Testis (tissue), 3 donors: ENCODE results near the gene PRKCG. TPM values are rescaled to one million over a fixed set of nuclear protein-coding genes. Genes with fewer than 3 reads are reported as not detected.

Experiments used
- DNase-seq: peaks from one replicate; pipeline ENCODE4 v3.0.0-alpha.2; 2019
- H3K27ac ChIP-seq, 2 donors: fragments of 200-600 bp; sonication (generic); one replicate each; pipeline ENCODE4 v1.5.1; 2019
- H3K27me3 ChIP-seq: fragments of 200-600 bp; sonication (generic); one replicate; pipeline ENCODE4 v1.5.1; 2019
- H3K36me3 ChIP-seq: fragments of 200-600 bp; sonication (generic); one replicate; pipeline ENCODE4 v1.5.1; 2017; ENCODE audit warnings: low read depth; ENCODE audit errors: missing control alignments
- H3K4me1 ChIP-seq: fragments of 200-600 bp; sonication (generic); one replicate; pipeline ENCODE4 v1.5.1; 2019
- H3K4me3 ChIP-seq, 2 donors: fragments of 200-600 bp; sonication (generic); one replicate each; pipeline ENCODE4 v1.5.1; 2017 to 2019
- H3K9me3 ChIP-seq: fragments of 200-600 bp; sonication (generic); one replicate; pipeline ENCODE4 v1.5.1; 2017
- CTCF ChIP-seq, 3 experiments: fragments of 450-650 bp in 2 of 3; fragments of 200-600 bp in 1 of 3; sonication (generic) in 1 of 3; IDR thresholded peaks; one replicate each; pipeline ENCODE4 v1.5.1; 2016 to 2019; ENCODE audit warnings: antibody characterized with exemption in 3 of 3, mild to moderate bottlenecking in 2 of 3, moderate library complexity in 1 of 3
- POLR2A ChIP-seq: fragments of 450-650 bp; IDR thresholded peaks from one replicate; pipeline ENCODE4 v1.6.1; 2017; ENCODE audit warnings: antibody characterized with exemption, mild to moderate bottlenecking, moderate library complexity
- WGBS, 2 donors: methylation state at CpG; one replicate each; pipeline ENCODE4 v1.1.5; 2018; 5-methylcytosine and 5-hydroxymethylcytosine counted together
- intact Hi-C: fragments of 100-400 bp; cut with DNase I; formaldehyde crosslinking; loops from one replicate; pipeline ENCODE4 v1.15.1; 2023; ENCODE audit warnings: low total_unique reads
- polyA plus RNA-seq: library from polyadenylated mRNA; stranded (reverse); fragments of 350-450 nt; fragmentation: Illumina TruSeq; extraction: RNeasy Lipid Tissue Mini Kit (QIAGEN cat#74804); gene quantifications from one replicate; pipeline ENCODE4 v1.2.3, GENCODE V29; 2014; ENCODE audit warnings: low read depth, low replicate concordance; ENCODE audit not compliant: insufficient read depth
- total RNA-seq, 2 donors: library from RNA; depleted of rRNA; stranded (reverse); fragments of >200 nt; gene quantifications; one replicate each; pipeline ENCODE4 v1.2.3, GENCODE V29; 2016

Gene PRKCG
- total and polyA plus RNA-seq, 3 donors from 2014 or later = 3.7 to 10.6 (median 4.3) TPM

GRCh38 chr19:53877361-53877766, 4.6 kb upstream of the PRKCG start:
- no peak overlapping the region for H3K4me3 ChIP-seq
- no peak overlapping the region for H3K27ac ChIP-seq
- no peaks in the 10 kb centered on the region for H3K27me3 ChIP-seq
- no peak for TF ChIP-seq POLR2A
- TF ChIP-seq CTCF (IDR thresholded peaks at IDR 0.05) = no peak
- 73 to 75% methylated on average over 10 of the region's 10 CpGs for WGBS, 2 donors
- H3K36me3 ChIP-seq = no peaks in the 10 kb centered on the region
- intact Hi-C loops = no loop called here
- H3K9me3 ChIP-seq = no peaks in the 10 kb centered on the region
- DNase-seq = no peak
- peaks cover 16% of the 10 kb centered on the region for H3K4me1 ChIP-seq

GRCh38 chr19:53878776-53879139, 3.2 kb upstream of the PRKCG start:
- peak overlapping the region; percentile 50 to 62 for H3K4me3 ChIP-seq
- WGBS, 2 donors = 34 to 42% methylated on average over 9 to 12 of the region's 12 CpGs
- no peak for DNase-seq
- H3K9me3 ChIP-seq = no peaks in the 10 kb centered on the region
- no peaks in the 10 kb centered on the region for H3K27me3 ChIP-seq
- H3K36me3 ChIP-seq = no peaks in the 10 kb centered on the region
- TF ChIP-seq CTCF (IDR thresholded peaks at IDR 0.05) (no peak), POLR2A (no peak)
- peaks cover 22% of the 10 kb centered on the region for H3K4me1 ChIP-seq
- H3K27ac ChIP-seq = no peak overlapping the region
- intact Hi-C loops = no loop called here

- intact Hi-C loops = no loop called here
- WGBS, 2 donors = 1% methylated on average over 32 to 51 of the region's 51 CpGs
- H3K9me3 ChIP-seq = no peaks in the 10 kb centered on the region
- H3K27ac ChIP-seq = peak overlapping the region in 1 of 2 donors; percentile 37
- peak overlapping the region; percentile 50 to 62 for H3K4me3 ChIP-seq
- H3K27me3 ChIP-seq = no peaks in the 10 kb centered on the region
- no peaks in the 10 kb centered on the region for H3K36me3 ChIP-seq
- peaks cover 22% of the 10 kb centered on the region for H3K4me1 ChIP-seq
- peak; percentile 95 for DNase-seq
- TF ChIP-seq POLR2A = no peak
- TF ChIP-seq CTCF (IDR thresholded peaks at IDR 0.05) = no peak
Observed at GRCh38 chr19:53879140-53880081, 2.6 kb upstream of the PRKCG start.

- no peak for DNase-seq
- no peaks in the 10 kb centered on the region for H3K36me3 ChIP-seq
- no peaks in the 10 kb centered on the region for H3K9me3 ChIP-seq
- peaks cover 18% of the 10 kb centered on the region for H3K4me1 ChIP-seq
- no peak for TF ChIP-seq CTCF (IDR thresholded peaks at IDR 0.05)
- no peak for TF ChIP-seq POLR2A
- no peak overlapping the region for H3K27ac ChIP-seq
- intact Hi-C loops = no loop called here
- no peaks in the 10 kb centered on the region for H3K27me3 ChIP-seq
- H3K4me3 ChIP-seq = no peak overlapping the region
- WGBS, 2 donors = 33 to 36% methylated on average over 6 of the region's 6 CpGs
Observed at GRCh38 chr19:53880711-53881481, 1.1 kb upstream of the PRKCG start.
